Suprapubic skin (tissue), 3 donors: ENCODE measurements around the gene BMPR1B.

Source experiments
- CTCF ChIP-seq, 2 donors: fragments of 200-600 bp in 1 of 2; fragments of 450-650 bp in 1 of 2; sonication (generic) in 1 of 2; IDR thresholded peaks; one replicate each; pipeline ENCODE4 v1.5.1; 2016 to 2019; ENCODE audit warnings: antibody characterized with exemption in 2 of 2, mild to moderate bottlenecking in 1 of 2, moderate library complexity in 1 of 2
- POLR2A ChIP-seq, 2 donors: fragments of 450-650 bp; IDR thresholded peaks; one replicate each; pipeline ENCODE4 v1.6.1; 2017; ENCODE audit warnings: antibody characterized with exemption in 2 of 2, mild to moderate bottlenecking in 2 of 2, moderate library complexity in 2 of 2

- TF ChIP-seq CTCF (IDR thresholded peaks at IDR 0.05) (no peak), POLR2A (IDR thresholded peaks at IDR 0.05) (no peak)
These were observed 410.1 kb downstream of the BMPR1B start for GRCh38 chr4:95167805-95168204.
